Lung (tissue), 12 donors: ENCODE data around the gene CMIP. TPM values are rescaled to one million over a fixed set of nuclear protein-coding genes. Genes with fewer than 3 reads are reported as not detected.
"Not testable (repeated sequence)": the region's sequence is repeated elsewhere in the genome, so short reads cannot be mapped to it uniquely, and the experiment has no call there.

ENCODE experiments used
- ATAC-seq: fragments of 200-7000 bp; cut with Tn5 transposase; one replicate; pipeline ENCODE4 v1.9.1; 2020; ENCODE audit warnings: moderate number of reproducible peaks; ENCODE audit not compliant: insufficient read depth, low FRiP score
- DNase-seq, 3 donors: peaks; one replicate each; pipeline ENCODE4 v3.0.0-alpha.2; 2013 to 2017
- H3K27ac ChIP-seq, 2 donors: one replicate each; pipeline ENCODE4 v1.5.1; 2013; ENCODE audit warnings: mild to moderate bottlenecking in 2 of 2, moderate library complexity in 2 of 2, control low read depth in 1 of 2, inconsistent platforms in 1 of 2, low read depth in 1 of 2, low read length in 1 of 2
- H3K27me3 ChIP-seq, 3 donors: one replicate each; pipeline ENCODE4 v1.5.1; 2013; ENCODE audit warnings: low read length in 2 of 3; ENCODE audit not compliant: control insufficient read depth in 3 of 3, insufficient read depth in 3 of 3
- H3K36me3 ChIP-seq, 4 donors: one replicate each; pipeline ENCODE4 v1.5.1; 2013; ENCODE audit warnings: low read length in 4 of 4, mild to moderate bottlenecking in 1 of 4, moderate library complexity in 1 of 4; ENCODE audit not compliant: control insufficient read depth in 4 of 4, insufficient read depth in 4 of 4
- H3K4me1 ChIP-seq, 5 donors: one replicate each; pipeline ENCODE4 v1.5.1; 2013; ENCODE audit warnings: low read length in 5 of 5, mild to moderate bottlenecking in 2 of 5, moderate library complexity in 1 of 5; ENCODE audit not compliant: control insufficient read depth in 5 of 5, insufficient read depth in 5 of 5
- H3K4me3 ChIP-seq: one replicate; pipeline ENCODE4 v1.5.1; 2013; ENCODE audit warnings: mild to moderate bottlenecking, control low read depth, moderate library complexity
- H3K9ac ChIP-seq, 2 donors: one replicate each; pipeline ENCODE4 v1.5.1; 2013; ENCODE audit warnings: low read length in 2 of 2, control low read depth in 1 of 2; ENCODE audit not compliant: insufficient read depth in 1 of 2
- H3K9me3 ChIP-seq, 4 donors: one replicate each; pipeline ENCODE4 v1.5.1; 2013; ENCODE audit warnings: low read length in 3 of 4, mild to moderate bottlenecking in 1 of 4, moderate library complexity in 1 of 4; ENCODE audit not compliant: control insufficient read depth in 4 of 4, insufficient read depth in 3 of 4
- CTCF ChIP-seq: IDR thresholded peaks from 2 replicates; pipeline ENCODE4 v1.5.1; 2012; ENCODE audit warnings: mild to moderate bottlenecking; ENCODE audit errors: control extremely low read depth, extremely low read depth
- WGBS, 2 donors: extraction: QIAGEN DNeasy Blood & Tissue Kit; methylation state at CpG; one replicate each; pipeline ENCODE4 v1.1.7; 2013; 5-methylcytosine and 5-hydroxymethylcytosine counted together
- polyA plus RNA-seq, 2 donors: library from polyadenylated mRNA; stranded (reverse); fragments of 200-250 nt; gene quantifications; one replicate each; pipeline ENCODE4 v1.2.1, GENCODE V29; 2013
- total RNA-seq, 2 donors: library from RNA; depleted of rRNA in 1 of 2; stranded (reverse); fragments of >200 nt in 1 of 2; gene quantifications; one replicate each; pipeline ENCODE4 v1.2.1, GENCODE V29; 2014 to 2021
- donor health status: control.
- donor health status: control.
- donor health status: Bipolar disorder and iron deficiency.
- donor health status: healthy.
- donor health status: DM: yes; HTN: yes; CAD: no.

The CMIP gene
- total and polyA plus RNA-seq, 4 donors: 11.8 to 80.5 (median 48.6) TPM

GRCh38 chr16:81523387-81524115 is 78.9 kb downstream of the CMIP start:
- peaks cover 3 to 15% (median 11%) of the 10 kb centered on the region in 5 donors for H3K4me1 ChIP-seq
- TF ChIP-seq CTCF: no peak
- H3K4me3 ChIP-seq: no peak overlapping the region
- H3K9ac ChIP-seq: no peak overlapping the region
- peak overlapping the region in 1 of 2 donors; percentile 15 for H3K27ac ChIP-seq
- H3K9me3 ChIP-seq: peaks cover 0 to 3% (median 0%) of the 10 kb centered on the region in 4 donors
- 82 to 89% methylated on average over 20 of the region's 20 CpGs for WGBS, 2 donors
- DNase-seq (no peak), ATAC-seq (no peak)
- peaks cover 0 to 2% (median 0%) of the 10 kb centered on the region in 4 donors for H3K36me3 ChIP-seq
- no peaks in the 10 kb centered on the region for H3K27me3 ChIP-seq

DNA sequence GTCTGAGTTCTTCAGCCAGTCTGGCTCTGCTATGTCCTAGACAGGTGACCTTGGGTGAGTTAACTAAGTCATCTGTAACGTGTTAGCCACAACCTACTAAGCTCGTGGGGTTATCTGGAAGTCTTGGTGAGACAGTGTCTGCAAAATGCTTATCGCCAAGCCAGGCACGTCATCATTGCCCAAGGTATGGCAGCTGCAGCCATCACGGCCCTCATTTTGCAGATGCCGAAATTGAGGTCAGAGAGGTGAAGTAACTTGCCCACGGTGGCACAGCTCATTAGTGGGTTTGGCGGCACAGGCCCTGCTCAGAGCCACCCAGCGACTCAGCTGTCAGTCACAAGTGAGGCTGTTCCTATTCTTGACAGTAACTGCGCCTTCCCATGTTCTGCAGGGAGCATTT is 79.8 kb downstream of the CMIP start:
- TF ChIP-seq CTCF: no peak
- DNase-seq (no peak), ATAC-seq (no peak)
- Histone ChIP-seq H3K4me1 (peaks cover 3 to 14% (median 11%) of the 10 kb centered on the region in 5 donors), H3K27ac (no peak overlapping the region), H3K36me3 (peaks cover 0 to 2% (median 0%) of the 10 kb centered on the region in 4 donors), H3K27me3 (no peaks in the 10 kb centered on the region), H3K9ac (no peak overlapping the region), H3K4me3 (no peak overlapping the region), H3K9me3 (peaks cover 0 to 3% (median 0%) of the 10 kb centered on the region in 4 donors)
- 82 to 86% methylated on average over 10 of the region's 10 CpGs for WGBS, 2 donors

DNA sequence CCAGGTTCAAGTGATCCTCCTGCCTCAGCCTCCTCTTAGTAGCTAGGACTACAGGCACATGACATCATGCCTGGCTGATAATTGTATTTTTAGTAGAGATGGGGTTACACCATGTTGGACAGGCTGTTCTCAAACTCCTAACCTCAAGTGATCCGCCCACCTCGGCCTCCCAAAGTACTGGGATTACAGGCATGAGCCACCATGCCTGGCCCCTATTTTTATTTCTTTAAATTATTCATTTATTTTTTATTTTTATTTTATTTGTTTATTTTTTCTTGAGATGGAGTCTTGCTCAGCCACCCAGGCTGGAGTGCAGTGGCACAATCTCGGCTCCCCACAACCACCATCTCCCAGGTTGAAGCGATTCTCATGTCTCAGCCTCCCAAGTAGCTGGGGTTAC is 80.3 kb downstream of the CMIP start:
- H3K4me3 ChIP-seq, H3K27me3 ChIP-seq, H3K36me3 ChIP-seq, H3K9me3 ChIP-seq, DNase-seq, H3K27ac ChIP-seq, ATAC-seq, H3K9ac ChIP-seq: not testable (repeated sequence)
- peaks cover 3 to 14% (median 11%) of the 10 kb centered on the region in 5 donors for H3K4me1 ChIP-seq
- 90 to 98% methylated on average over 4 of the region's 4 CpGs for WGBS, 2 donors

DNA sequence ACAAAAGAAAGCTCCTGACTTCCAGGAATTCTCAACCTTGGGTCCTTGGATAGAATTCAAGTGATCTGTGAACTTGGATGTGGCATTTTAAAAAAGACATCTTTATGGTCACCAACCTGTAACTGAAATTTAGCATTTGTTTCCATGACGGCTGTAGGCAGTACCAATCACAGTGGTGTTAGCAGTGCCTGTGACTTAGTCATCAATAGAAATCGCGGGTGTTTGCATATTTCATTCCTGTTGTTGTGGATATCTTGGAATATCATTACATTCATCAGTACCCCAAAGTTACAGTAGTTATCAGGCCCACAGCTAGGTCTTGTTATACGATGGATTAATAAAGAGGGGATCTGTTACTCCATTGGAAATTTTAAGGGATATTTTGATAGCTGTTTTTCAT is 81.6 kb downstream of the CMIP start:
- ATAC-seq (no peak), DNase-seq (no peak)
- TF ChIP-seq CTCF: no peak
- 64 to 71% methylated on average over 4 of the region's 4 CpGs for WGBS, 2 donors
- peaks cover 0 to 3% (median 1%) of the 10 kb centered on the region in 4 donors for H3K9me3 ChIP-seq
- peaks cover 3 to 14% (median 10%) of the 10 kb centered on the region in 5 donors for H3K4me1 ChIP-seq
- no peak overlapping the region for H3K27ac ChIP-seq
- H3K36me3 ChIP-seq: peaks cover 0 to 2% (median 0%) of the 10 kb centered on the region in 4 donors
- H3K27me3 ChIP-seq: no peaks in the 10 kb centered on the region
- H3K4me3 ChIP-seq: no peak overlapping the region
- no peak overlapping the region for H3K9ac ChIP-seq
